Kidney (tissue), 14 donors: ENCODE results near the gene EIF4H. TPM values are rescaled to one million over a fixed set of nuclear protein-coding genes. Genes with fewer than 3 reads are reported as not detected.

Experiments
- DNase-seq, 5 donors: peaks; one replicate each; pipeline ENCODE4 v3.0.0-alpha.2; 2013 to 2020
- FAIRE-seq: peaks from 2 replicates; lab custom pipeline; 2012; peaks lifted over from hg19 to GRCh38; lab: Jason Lieb, UNC
- H3K27ac ChIP-seq, 2 donors: one replicate each; pipeline ENCODE4 v1.7.0; 2013; ENCODE audit warnings: low read depth in 2 of 2, low read length in 2 of 2, inconsistent platforms in 1 of 2
- H3K27me3 ChIP-seq: one replicate; pipeline ENCODE4 v1.7.1; 2013; ENCODE audit warnings: low read length, inconsistent platforms; ENCODE audit not compliant: control insufficient read depth, insufficient read depth
- H3K36me3 ChIP-seq, 3 donors: one replicate each; pipeline versions ENCODE4 v1.7.0 to v1.7.1; 2013; ENCODE audit warnings: low read length in 3 of 3, control low read depth in 1 of 3, inconsistent platforms in 1 of 3; ENCODE audit not compliant: insufficient read depth in 3 of 3, control insufficient read depth in 2 of 3
- H3K4me1 ChIP-seq, 3 donors: one replicate each; pipeline versions ENCODE4 v1.7.0 to v1.7.1; 2013; ENCODE audit warnings: low read length in 3 of 3, inconsistent platforms in 1 of 3, low read depth in 1 of 3; ENCODE audit not compliant: control insufficient read depth in 2 of 3, insufficient read depth in 2 of 3
- H3K4me3 ChIP-seq, 3 donors: one replicate each; pipeline versions ENCODE4 v1.7.0 to v1.8.1; 2013; ENCODE audit warnings: low read length in 3 of 3, control low read depth in 1 of 3, inconsistent platforms in 1 of 3
- H3K9ac ChIP-seq, 3 donors: one replicate each; pipeline versions ENCODE4 v1.7.0 to v1.7.1; 2013; ENCODE audit warnings: low read length in 3 of 3, control low read depth in 1 of 3, inconsistent platforms in 1 of 3
- H3K9me3 ChIP-seq, 3 donors: one replicate each; pipeline versions ENCODE4 v1.7.0 to v1.7.1; 2013; ENCODE audit warnings: low read length in 3 of 3, control low read depth in 1 of 3, inconsistent platforms in 1 of 3; ENCODE audit not compliant: control insufficient read depth in 2 of 3, insufficient read depth in 1 of 3
- intact Hi-C: fragments of 100-400 bp; cut with DNase I; formaldehyde crosslinking; loops from one replicate; pipeline ENCODE4 v1.11.1; 2022
- polyA plus RNA-seq: library from polyadenylated mRNA; stranded (reverse); fragments of 350-450 nt; fragmentation: Illumina TruSeq; extraction: RNeasy Lipid Tissue Mini Kit (QIAGEN cat#74804); gene quantifications from one replicate; pipeline ENCODE4 v1.2.3, GENCODE V29; 2014; ENCODE audit warnings: low read depth, low replicate concordance; ENCODE audit not compliant: insufficient read depth
- total RNA-seq: library from RNA; stranded (reverse); fragmentation: NEBNext Ultra II Directional; extraction: Animal tissue kit (Norgen Biotek cat#: 25700); gene quantifications from one replicate; pipeline ENCODE4 v1.2.1, GENCODE V29; 2021
- TF ChIP-seq, protein P1 (sequence below): IDR thresholded peaks from 3 replicates; pipeline ENCODE4 v1.5.1; 2012; ENCODE audit warnings: mild to moderate bottlenecking, moderate library complexity, borderline replicate concordance; ENCODE audit not compliant: insufficient read depth; ENCODE audit errors: extremely low read depth
- donor health status: control.
- donor health status: control.
- donor health status: control.
- donor health status: control.
- donor health status: control.
- donor health status: DM: yes; HTN: yes; CAD: no.
- donor health status: Normal renal cell carcinoma (clear cell type).

EIF4H gene
- total and polyA plus RNA-seq, 2 donors from 2014 or later: 153 to 240 TPM

DNA sequence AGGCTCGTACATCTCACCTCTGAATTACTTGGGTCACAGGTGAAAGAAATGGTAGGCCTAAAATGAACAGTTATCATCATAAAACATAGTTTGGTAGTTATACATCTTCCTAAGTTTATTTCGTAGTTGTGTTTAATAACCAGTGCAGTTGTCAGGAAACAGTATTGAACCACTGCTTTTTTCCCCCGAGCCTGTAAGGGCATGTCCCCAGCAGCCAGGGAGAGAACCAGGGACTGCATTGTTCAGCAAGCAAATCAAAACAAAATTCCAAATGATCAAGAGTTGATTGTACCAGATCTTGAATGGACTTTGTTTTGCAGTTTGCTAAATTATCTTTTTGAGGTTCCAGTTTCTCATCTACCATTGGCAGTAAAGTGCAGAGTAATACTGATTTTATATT is 2.4 kb downstream of the EIF4H start:
- intact Hi-C loops: no loop called here
- no peak overlapping the region for H3K27ac ChIP-seq
- no peak for FAIRE-seq

DNA sequence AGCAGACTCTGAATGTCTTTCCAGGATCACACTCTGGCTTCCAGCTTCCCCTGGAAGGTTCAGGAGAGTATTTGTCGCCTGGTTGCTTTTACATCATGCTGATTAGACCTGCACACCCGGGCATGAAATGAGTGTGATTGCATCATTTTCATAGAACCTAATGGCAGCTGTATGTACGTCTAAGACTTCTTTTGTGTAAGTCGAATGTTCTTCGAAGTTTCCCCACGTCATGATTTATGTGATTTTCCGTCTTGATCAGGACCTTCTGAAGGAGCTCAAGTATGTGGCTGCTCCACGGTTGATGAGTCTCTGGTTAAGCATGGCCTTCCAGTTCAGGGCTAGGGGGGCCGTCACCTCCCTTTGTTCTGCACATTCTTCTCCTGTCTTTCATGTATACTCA is 4.5 kb downstream of the EIF4H start:
- TF ChIP-seq, protein P1, sequence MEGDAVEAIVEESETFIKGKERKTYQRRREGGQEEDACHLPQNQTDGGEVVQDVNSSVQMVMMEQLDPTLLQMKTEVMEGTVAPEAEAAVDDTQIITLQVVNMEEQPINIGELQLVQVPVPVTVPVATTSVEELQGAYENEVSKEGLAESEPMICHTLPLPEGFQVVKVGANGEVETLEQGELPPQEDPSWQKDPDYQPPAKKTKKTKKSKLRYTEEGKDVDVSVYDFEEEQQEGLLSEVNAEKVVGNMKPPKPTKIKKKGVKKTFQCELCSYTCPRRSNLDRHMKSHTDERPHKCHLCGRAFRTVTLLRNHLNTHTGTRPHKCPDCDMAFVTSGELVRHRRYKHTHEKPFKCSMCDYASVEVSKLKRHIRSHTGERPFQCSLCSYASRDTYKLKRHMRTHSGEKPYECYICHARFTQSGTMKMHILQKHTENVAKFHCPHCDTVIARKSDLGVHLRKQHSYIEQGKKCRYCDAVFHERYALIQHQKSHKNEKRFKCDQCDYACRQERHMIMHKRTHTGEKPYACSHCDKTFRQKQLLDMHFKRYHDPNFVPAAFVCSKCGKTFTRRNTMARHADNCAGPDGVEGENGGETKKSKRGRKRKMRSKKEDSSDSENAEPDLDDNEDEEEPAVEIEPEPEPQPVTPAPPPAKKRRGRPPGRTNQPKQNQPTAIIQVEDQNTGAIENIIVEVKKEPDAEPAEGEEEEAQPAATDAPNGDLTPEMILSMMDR: no peak
- no peaks in the 10 kb centered on the region for H3K27me3 ChIP-seq
- H3K4me1 ChIP-seq: peaks cover 0 to 37% (median 23%) of the 10 kb centered on the region in 3 donors
- no peaks in the 10 kb centered on the region for H3K9me3 ChIP-seq
- no peak overlapping the region for H3K4me3 ChIP-seq
- FAIRE-seq (no peak), DNase-seq (peak in 4 of 5 donors; percentile 53 to 78 (median 62))
- peaks cover 0 to 5% (median 2%) of the 10 kb centered on the region in 3 donors for H3K36me3 ChIP-seq
- intact Hi-C loops: no loop called here
- no peak overlapping the region for H3K9ac ChIP-seq
- H3K27ac ChIP-seq: peak overlapping the region in 1 of 2 donors; percentile 5

More for the DNA sequence above, 2.4 kb downstream of the EIF4H start:
- DNase-seq: no peak
- Histone ChIP-seq H3K36me3 (peaks cover 0 to 5% (median 2%) of the 10 kb centered on the region in 3 donors), H3K4me1 (peaks cover 2 to 29% (median 14%) of the 10 kb centered on the region in 3 donors), H3K9me3 (no peaks in the 10 kb centered on the region), H3K4me3 (no peak overlapping the region), H3K9ac (no peak overlapping the region), H3K27me3 (no peaks in the 10 kb centered on the region)
- TF ChIP-seq, protein P1: no peak

- no peak overlapping the region for H3K27ac ChIP-seq
- H3K27me3 ChIP-seq: no peaks in the 10 kb centered on the region
- peaks cover 0 to 5% (median 2%) of the 10 kb centered on the region in 3 donors for H3K36me3 ChIP-seq
- DNase-seq: no peak
- H3K9ac ChIP-seq: no peak overlapping the region
- H3K4me3 ChIP-seq: no peak overlapping the region
- peaks cover 0 to 36% (median 27%) of the 10 kb centered on the region in 3 donors for H3K4me1 ChIP-seq
- TF ChIP-seq, protein P1: no peak
- intact Hi-C loops: no loop called here
- no peaks in the 10 kb centered on the region for H3K9me3 ChIP-seq
- no peak for FAIRE-seq
These were observed 5.9 kb downstream of the EIF4H start for GRCh38 chr7:74179935-74180604.
